WTC11 (cell line): ENCODE measurements around the gene CNTNAP2.

ENCODE experiments used
- EMX1 ChIP-seq: fragments of 250-450 bp; sonication (Bioruptor Pico); IDR thresholded peaks from 2 replicates; pipeline ENCODE4 v1.8.0; 2021; ENCODE audit warnings: mild to moderate bottlenecking
- NFE2L1 ChIP-seq: sonication (generic); formaldehyde crosslinking; IDR thresholded peaks from 2 replicates; pipeline ENCODE4 v1.8.1; 2023; ENCODE audit warnings: missing genetic modification reagents
- NR1H2 ChIP-seq: sonication (generic); formaldehyde crosslinking; IDR thresholded peaks from 2 replicates; pipeline ENCODE4 v1.9.0; 2021; ENCODE audit warnings: mild to moderate bottlenecking, moderate library complexity, missing genetic modification reagents
- SP1 ChIP-seq: sonication (generic); formaldehyde crosslinking; conservative IDR thresholded peaks from 2 replicates; pipeline ENCODE4 v1.8.1; 2022; ENCODE audit warnings: missing genetic modification reagents
- ZNF423 ChIP-seq: fragments of 250-450 bp; sonication (Bioruptor Pico); IDR thresholded peaks from 2 replicates; pipeline ENCODE4 v2.1.2; 2022; ENCODE audit warnings: mild to moderate bottlenecking, moderate library complexity
- TF ChIP-seq, protein P1 (sequence below): fragments of 200-600 bp; IDR thresholded peaks from 2 replicates; pipeline ENCODE4 v1.8.0; 2022; ENCODE audit warnings: antibody characterized with exemption
- TF ChIP-seq, protein P2 (sequence below): sonication (generic); formaldehyde crosslinking; IDR thresholded peaks from 2 replicates; pipeline ENCODE4 v1.8.1; 2023; ENCODE audit warnings: mild to moderate bottlenecking, missing genetic modification reagents, moderate library complexity
- TF ChIP-seq, protein P3 (sequence below): sonication (generic); formaldehyde crosslinking; IDR thresholded peaks from 2 replicates; pipeline ENCODE4 v1.8.1; 2023; ENCODE audit warnings: mild to moderate bottlenecking, missing genetic modification reagents, moderate library complexity
- TF ChIP-seq, protein P4 (sequence below): sonication (generic); formaldehyde crosslinking; IDR thresholded peaks from 2 replicates; pipeline ENCODE4 v1.8.0; 2022; ENCODE audit warnings: missing genetic modification reagents
- TF ChIP-seq, protein P5 (sequence below): sonication (generic); formaldehyde crosslinking; IDR thresholded peaks from 2 replicates; pipeline ENCODE4 v1.8.0; 2022; ENCODE audit warnings: mild to moderate bottlenecking, missing genetic modification reagents
- TF ChIP-seq, protein P6 (sequence below): sonication (generic); formaldehyde crosslinking; IDR thresholded peaks from 2 replicates; pipeline ENCODE4 v1.8.1; 2022; ENCODE audit warnings: mild to moderate bottlenecking, missing genetic modification reagents, moderate library complexity, borderline replicate concordance

DNA sequence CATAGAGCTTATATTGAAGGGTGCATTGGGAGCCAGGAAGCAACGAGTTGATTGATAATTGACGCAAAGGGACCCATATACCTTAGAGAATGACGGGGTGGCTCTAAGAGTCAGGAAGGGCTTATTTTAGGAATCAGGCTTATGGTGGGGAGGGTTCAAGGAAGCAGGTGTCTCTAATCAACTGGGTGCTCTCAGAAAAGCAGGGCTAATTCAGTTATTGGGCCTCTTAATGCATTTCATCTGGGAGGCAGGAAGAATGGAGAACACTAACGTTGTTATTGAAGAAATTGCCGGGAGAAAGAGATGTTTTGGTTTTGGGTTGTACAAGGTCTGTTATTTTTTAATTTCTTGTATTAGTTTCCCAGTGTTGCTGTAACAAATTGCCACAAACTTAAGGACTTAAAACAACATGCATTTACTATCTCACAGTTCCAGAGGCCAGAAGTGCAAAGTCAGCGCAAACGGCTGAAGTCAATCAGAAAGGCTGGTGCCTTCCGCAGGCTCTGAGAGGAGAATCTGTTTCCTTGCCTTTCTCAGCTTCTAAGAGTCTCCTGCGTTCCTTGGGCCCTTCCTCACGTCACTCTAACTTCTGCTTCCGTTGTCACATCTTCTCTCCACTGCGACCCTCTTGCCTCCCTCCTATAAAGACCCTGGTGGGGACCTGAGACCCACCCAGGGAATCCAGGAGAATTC lies 2145.5 kb downstream of the CNTNAP2 start:
- no peak for TF ChIP-seq ZNF423 (CRISPR knock-in tag)
- TF ChIP-seq, protein P1, sequence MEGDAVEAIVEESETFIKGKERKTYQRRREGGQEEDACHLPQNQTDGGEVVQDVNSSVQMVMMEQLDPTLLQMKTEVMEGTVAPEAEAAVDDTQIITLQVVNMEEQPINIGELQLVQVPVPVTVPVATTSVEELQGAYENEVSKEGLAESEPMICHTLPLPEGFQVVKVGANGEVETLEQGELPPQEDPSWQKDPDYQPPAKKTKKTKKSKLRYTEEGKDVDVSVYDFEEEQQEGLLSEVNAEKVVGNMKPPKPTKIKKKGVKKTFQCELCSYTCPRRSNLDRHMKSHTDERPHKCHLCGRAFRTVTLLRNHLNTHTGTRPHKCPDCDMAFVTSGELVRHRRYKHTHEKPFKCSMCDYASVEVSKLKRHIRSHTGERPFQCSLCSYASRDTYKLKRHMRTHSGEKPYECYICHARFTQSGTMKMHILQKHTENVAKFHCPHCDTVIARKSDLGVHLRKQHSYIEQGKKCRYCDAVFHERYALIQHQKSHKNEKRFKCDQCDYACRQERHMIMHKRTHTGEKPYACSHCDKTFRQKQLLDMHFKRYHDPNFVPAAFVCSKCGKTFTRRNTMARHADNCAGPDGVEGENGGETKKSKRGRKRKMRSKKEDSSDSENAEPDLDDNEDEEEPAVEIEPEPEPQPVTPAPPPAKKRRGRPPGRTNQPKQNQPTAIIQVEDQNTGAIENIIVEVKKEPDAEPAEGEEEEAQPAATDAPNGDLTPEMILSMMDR, result no peak
- TF ChIP-seq NFE2L1 (CRISPR knock-in tag), result no peak
- TF ChIP-seq, protein P2, sequence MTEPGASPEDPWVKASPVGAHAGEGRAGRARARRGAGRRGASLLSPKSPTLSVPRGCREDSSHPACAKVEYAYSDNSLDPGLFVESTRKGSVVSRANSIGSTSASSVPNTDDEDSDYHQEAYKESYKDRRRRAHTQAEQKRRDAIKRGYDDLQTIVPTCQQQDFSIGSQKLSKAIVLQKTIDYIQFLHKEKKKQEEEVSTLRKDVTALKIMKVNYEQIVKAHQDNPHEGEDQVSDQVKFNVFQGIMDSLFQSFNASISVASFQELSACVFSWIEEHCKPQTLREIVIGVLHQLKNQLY, result no peak
- TF ChIP-seq SP1, result no peak
- TF ChIP-seq, protein P3, sequence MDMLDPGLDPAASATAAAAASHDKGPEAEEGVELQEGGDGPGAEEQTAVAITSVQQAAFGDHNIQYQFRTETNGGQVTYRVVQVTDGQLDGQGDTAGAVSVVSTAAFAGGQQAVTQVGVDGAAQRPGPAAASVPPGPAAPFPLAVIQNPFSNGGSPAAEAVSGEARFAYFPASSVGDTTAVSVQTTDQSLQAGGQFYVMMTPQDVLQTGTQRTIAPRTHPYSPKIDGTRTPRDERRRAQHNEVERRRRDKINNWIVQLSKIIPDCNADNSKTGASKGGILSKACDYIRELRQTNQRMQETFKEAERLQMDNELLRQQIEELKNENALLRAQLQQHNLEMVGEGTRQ (CRISPR knock-in tag), result no peak
- TF ChIP-seq, protein P4, sequence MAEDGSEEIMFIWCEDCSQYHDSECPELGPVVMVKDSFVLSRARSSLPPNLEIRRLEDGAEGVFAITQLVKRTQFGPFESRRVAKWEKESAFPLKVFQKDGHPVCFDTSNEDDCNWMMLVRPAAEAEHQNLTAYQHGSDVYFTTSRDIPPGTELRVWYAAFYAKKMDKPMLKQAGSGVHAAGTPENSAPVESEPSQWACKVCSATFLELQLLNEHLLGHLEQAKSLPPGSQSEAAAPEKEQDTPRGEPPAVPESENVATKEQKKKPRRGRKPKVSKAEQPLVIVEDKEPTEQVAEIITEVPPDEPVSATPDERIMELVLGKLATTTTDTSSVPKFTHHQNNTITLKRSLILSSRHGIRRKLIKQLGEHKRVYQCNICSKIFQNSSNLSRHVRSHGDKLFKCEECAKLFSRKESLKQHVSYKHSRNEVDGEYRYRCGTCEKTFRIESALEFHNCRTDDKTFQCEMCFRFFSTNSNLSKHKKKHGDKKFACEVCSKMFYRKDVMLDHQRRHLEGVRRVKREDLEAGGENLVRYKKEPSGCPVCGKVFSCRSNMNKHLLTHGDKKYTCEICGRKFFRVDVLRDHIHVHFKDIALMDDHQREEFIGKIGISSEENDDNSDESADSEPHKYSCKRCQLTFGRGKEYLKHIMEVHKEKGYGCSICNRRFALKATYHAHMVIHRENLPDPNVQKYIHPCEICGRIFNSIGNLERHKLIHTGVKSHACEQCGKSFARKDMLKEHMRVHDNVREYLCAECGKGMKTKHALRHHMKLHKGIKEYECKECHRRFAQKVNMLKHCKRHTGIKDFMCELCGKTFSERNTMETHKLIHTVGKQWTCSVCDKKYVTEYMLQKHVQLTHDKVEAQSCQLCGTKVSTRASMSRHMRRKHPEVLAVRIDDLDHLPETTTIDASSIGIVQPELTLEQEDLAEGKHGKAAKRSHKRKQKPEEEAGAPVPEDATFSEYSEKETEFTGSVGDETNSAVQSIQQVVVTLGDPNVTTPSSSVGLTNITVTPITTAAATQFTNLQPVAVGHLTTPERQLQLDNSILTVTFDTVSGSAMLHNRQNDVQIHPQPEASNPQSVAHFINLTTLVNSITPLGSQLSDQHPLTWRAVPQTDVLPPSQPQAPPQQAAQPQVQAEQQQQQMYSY (CRISPR knock-in tag), result no peak
- TF ChIP-seq NR1H2 (CRISPR knock-in tag), result no peak
- TF ChIP-seq, protein P5, sequence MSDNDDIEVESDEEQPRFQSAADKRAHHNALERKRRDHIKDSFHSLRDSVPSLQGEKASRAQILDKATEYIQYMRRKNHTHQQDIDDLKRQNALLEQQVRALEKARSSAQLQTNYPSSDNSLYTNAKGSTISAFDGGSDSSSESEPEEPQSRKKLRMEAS (CRISPR knock-in tag), result no peak
- TF ChIP-seq, protein P6, sequence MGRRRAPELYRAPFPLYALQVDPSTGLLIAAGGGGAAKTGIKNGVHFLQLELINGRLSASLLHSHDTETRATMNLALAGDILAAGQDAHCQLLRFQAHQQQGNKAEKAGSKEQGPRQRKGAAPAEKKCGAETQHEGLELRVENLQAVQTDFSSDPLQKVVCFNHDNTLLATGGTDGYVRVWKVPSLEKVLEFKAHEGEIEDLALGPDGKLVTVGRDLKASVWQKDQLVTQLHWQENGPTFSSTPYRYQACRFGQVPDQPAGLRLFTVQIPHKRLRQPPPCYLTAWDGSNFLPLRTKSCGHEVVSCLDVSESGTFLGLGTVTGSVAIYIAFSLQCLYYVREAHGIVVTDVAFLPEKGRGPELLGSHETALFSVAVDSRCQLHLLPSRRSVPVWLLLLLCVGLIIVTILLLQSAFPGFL, result no peak
- TF ChIP-seq EMX1 (CRISPR knock-in tag), result no peak
